ENCODE data around the gene KIR3DL3. TPM values are rescaled to one million over a fixed set of nuclear protein-coding genes. Genes with fewer than 3 reads are reported as not detected.

The KIR3DL3 gene
- total RNA-seq, 2 donors from 2014 or later = not detected

DNA sequence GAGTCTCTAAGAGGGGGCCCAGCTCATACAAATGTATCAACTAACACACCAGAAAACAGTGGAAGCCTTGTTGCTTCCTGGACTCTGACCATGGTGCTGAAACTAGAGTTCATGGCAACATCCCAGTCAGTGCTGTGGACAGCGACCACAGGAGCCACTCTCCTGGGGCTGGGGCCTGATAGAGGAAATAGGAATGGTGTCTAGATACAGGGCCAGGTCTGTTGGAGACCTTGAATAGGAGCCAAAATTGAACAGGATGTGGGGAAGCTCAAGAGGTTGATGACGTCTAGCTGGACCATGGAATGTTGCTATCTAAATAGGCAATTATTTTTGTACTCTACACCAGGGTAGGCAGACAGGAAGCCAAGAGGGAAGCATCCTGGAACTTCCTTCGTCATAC, 39.7 kb upstream of the KIR3DL3 start:
- Histone ChIP-seq H3K4me1 (no peaks in the 10 kb centered on the region), H3K27me3 (no peaks in the 10 kb centered on the region), H3K4me3 (no peak overlapping the region), H3K27ac (no peak overlapping the region), H3K9me3 (no peaks in the 10 kb centered on the region), H3K36me3 (replicated peaks in 1 of 2; ENCODE audit: insufficient read depth in 1 of 2, low read depth in 2 of 2) (no peaks in the 10 kb centered on the region)
- DNase-seq = no peak
- intact Hi-C loops (cut with DNase I) = no loop called here
- no peak for ATAC-seq
- TF ChIP-seq, protein P1, sequence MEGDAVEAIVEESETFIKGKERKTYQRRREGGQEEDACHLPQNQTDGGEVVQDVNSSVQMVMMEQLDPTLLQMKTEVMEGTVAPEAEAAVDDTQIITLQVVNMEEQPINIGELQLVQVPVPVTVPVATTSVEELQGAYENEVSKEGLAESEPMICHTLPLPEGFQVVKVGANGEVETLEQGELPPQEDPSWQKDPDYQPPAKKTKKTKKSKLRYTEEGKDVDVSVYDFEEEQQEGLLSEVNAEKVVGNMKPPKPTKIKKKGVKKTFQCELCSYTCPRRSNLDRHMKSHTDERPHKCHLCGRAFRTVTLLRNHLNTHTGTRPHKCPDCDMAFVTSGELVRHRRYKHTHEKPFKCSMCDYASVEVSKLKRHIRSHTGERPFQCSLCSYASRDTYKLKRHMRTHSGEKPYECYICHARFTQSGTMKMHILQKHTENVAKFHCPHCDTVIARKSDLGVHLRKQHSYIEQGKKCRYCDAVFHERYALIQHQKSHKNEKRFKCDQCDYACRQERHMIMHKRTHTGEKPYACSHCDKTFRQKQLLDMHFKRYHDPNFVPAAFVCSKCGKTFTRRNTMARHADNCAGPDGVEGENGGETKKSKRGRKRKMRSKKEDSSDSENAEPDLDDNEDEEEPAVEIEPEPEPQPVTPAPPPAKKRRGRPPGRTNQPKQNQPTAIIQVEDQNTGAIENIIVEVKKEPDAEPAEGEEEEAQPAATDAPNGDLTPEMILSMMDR (IDR thresholded peaks at IDR 0.05) = no peak
- TF ChIP-seq POLR2A (IDR thresholded peaks at IDR 0.05) = no peak
- 16 to 38% methylated on average over 3 of the region's 3 CpGs for WGBS, 2 donors

DNA sequence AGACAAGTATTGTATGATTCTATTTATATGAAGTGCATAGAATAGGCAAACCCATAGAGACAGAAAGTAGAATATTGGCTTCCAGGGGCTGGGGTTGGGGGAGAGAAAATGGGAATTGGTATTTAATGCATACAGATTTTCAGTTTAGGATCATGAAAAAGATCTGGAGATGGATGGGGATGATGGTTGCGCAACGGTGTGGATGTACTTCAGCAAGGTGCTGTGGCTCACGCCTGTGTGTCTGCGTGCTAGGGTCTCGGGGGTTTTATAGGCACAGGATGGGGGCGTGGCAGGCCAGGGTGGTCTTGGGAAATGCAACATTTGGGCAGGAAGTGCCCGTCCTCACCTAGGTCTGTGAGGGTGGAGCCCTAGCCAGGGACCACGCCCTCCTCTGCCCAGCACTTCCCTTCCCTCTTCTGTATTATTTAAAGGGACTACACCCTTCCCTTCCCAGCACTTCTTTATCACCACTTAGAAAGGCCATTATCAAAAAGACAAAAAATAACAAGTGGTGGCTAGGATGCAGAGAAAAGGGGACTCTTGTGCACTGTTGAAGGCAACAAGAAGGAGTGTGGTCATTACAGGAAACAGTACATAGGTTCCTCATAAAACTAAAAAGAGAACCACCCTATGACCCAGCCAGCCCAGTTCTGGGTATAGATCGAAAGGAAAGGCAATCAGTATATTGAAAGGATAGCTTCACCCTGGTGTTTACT, 32.5 kb upstream of the KIR3DL3 start:
- Histone ChIP-seq H3K27ac (no peak overlapping the region), H3K9me3 (no peaks in the 10 kb centered on the region), H3K27me3 (no peaks in the 10 kb centered on the region), H3K4me1 (no peaks in the 10 kb centered on the region), H3K36me3 (replicated peaks in 1 of 2; ENCODE audit: insufficient read depth in 1 of 2, low read depth in 2 of 2) (no peaks in the 10 kb centered on the region), H3K4me3 (no peak overlapping the region)
- intact Hi-C loops (cut with DNase I) = no loop called here
- ATAC-seq = no peak
- no peak for DNase-seq
- 40 to 53% methylated on average over 9 of the region's 9 CpGs for WGBS, 2 donors
- no peak for TF ChIP-seq POLR2A (IDR thresholded peaks at IDR 0.05)
- TF ChIP-seq, protein P1 (IDR thresholded peaks at IDR 0.05) = no peak

GRCh38 chr19:54692298-54692615, 32.0 kb upstream of the KIR3DL3 start:
- ATAC-seq = no peak
- no peaks in the 10 kb centered on the region for H3K27me3 ChIP-seq
- TF ChIP-seq POLR2A (IDR thresholded peaks at IDR 0.05) = no peak
- TF ChIP-seq, protein P1 (IDR thresholded peaks at IDR 0.05) = no peak
- DNase-seq = no peak
- H3K9me3 ChIP-seq = no peaks in the 10 kb centered on the region
- 43 to 45% methylated on average over 4 of the region's 4 CpGs for WGBS, 2 donors
- H3K4me1 ChIP-seq = no peaks in the 10 kb centered on the region
- no peak overlapping the region for H3K27ac ChIP-seq
- H3K36me3 ChIP-seq (replicated peaks in 1 of 2; ENCODE audit: insufficient read depth in 1 of 2, low read depth in 2 of 2) = no peaks in the 10 kb centered on the region
- intact Hi-C loops (cut with DNase I) = no loop called here
- H3K4me3 ChIP-seq = no peak overlapping the region

DNA sequence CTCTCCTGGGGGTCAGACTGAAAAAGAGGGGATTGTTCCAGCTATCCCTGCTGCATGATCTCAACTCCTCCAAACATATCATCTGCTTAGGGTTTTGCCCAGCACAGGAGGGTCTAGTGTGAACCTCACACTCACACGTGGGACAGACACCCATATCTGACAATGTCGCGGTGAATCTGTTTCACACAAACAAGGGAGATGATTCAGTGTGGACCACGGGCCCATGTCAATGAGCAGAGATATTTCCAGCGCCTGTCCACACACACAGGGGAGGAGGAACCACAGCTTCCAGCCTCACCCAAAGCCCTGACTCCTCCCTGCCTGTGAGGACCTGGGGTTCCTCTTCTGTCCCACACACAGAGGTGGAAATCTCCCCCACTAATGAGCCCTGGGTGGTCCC, 29.6 kb upstream of the KIR3DL3 start:
- H3K4me1 ChIP-seq = no peaks in the 10 kb centered on the region
- H3K36me3 ChIP-seq (replicated peaks in 1 of 2; ENCODE audit: insufficient read depth in 1 of 2, low read depth in 2 of 2) = no peaks in the 10 kb centered on the region
- H3K4me3 ChIP-seq = no peak overlapping the region
- WGBS, 2 donors = 53 to 55% methylated on average over 2 to 5 of the region's 5 CpGs
- intact Hi-C loops (cut with DNase I) = no loop called here
- H3K9me3 ChIP-seq = no peaks in the 10 kb centered on the region
- H3K27ac ChIP-seq = no peak overlapping the region
- no peak for DNase-seq
- no peak for ATAC-seq
- H3K27me3 ChIP-seq = no peaks in the 10 kb centered on the region
- TF ChIP-seq, protein P1 (IDR thresholded peaks at IDR 0.05) = no peak
- TF ChIP-seq POLR2A (IDR thresholded peaks at IDR 0.05) = no peak

DNA sequence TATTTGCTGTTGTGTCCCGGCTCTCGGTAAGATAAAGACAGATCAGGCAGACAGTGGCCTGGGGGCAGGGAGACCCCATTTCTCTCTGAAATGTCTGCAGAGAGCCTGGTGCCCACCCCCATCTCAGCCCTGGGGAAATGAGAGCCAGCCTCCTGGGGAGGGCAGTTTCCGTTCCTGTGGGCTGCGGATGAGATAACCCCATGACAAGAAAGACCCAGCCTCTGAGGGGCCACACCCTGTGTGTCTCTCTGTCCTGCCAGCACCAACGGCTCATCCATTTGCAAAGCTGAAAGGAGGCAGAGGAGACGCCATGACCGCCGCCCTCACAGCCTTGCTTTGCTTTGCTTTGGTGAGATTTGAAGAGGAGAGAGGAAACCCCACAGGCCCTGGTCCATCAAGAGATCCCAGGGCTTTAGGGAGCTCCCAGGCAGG, 28.1 kb upstream of the KIR3DL3 start:
- intact Hi-C loops (cut with DNase I) = no loop called here
- Histone ChIP-seq H3K27ac (no peak overlapping the region), H3K27me3 (no peaks in the 10 kb centered on the region), H3K4me1 (no peaks in the 10 kb centered on the region), H3K36me3 (replicated peaks in 1 of 2; ENCODE audit: insufficient read depth in 1 of 2, low read depth in 2 of 2) (no peaks in the 10 kb centered on the region), H3K9me3 (no peaks in the 10 kb centered on the region), H3K4me3 (no peak overlapping the region)
- 56 to 60% methylated on average over 6 to 8 of the region's 8 CpGs for WGBS, 2 donors
- DNase-seq (no peak), ATAC-seq (no peak)
- TF ChIP-seq POLR2A (IDR thresholded peaks at IDR 0.05) = no peak
- TF ChIP-seq, protein P1 (IDR thresholded peaks at IDR 0.05) = no peak

Data from body of pancreas (tissue), 4 donors.